C4-2B (cell line): ENCODE measurements around the gene ABCE1.
A peak's percentile ranks its signal among the peaks of the same experiment; 100 is the strongest.

Source experiments
- H3K27ac ChIP-seq: fragments of 450-650 bp; 2 replicates; pipeline ENCODE4 v1.5.1; 2017
- CTCF ChIP-seq: fragments of 450-650 bp; conservative IDR thresholded peaks from 2 replicates; pipeline ENCODE4 v1.5.1; 2017; ENCODE audit warnings: mild to moderate bottlenecking
- ZFX ChIP-seq: fragments of 450-650 bp; IDR thresholded peaks from 2 replicates; pipeline ENCODE4 v1.6.1; 2017

Gene ABCE1

DNA sequence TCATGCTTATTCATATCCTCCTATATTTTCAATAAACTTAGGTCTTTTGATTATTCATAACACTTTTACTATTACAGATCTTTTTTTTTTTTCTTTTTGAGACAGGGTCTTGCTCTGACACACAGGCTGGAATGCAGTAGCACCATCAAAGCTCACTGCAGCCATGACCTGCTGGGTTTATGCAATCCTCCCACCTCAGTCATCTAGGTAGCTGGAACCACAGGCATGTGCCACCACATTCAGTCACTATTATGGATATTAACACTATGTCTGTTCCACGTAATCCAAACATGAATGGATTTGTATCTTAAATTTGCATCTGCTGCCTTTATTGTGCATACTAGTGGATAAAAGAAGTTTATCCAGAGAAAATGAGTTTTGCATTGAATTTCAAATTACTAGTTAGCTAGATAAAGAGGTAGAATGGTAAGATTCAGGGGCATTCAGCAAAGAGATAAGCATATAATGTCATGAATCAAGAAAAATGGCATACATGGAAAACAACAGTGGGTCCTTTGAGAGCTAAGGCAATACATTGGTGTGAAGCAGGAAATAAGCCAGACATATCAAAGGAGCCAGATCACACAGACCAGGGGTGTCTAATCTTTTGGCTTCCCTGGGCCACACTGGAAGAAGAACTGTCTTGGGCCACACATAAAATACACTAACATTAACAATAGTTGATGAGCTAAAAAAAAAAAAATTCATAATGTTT lies 14.1 kb upstream of the ABCE1 start:
- no peak for TF ChIP-seq CTCF
- TF ChIP-seq ZFX, result no peak
- H3K27ac ChIP-seq, result no peak overlapping the region

- TF ChIP-seq ZFX, result no peak
- H3K27ac ChIP-seq, result no peak overlapping the region
Measured at GRCh38 chr4:145090380-145090779, 7.7 kb upstream of the ABCE1 start.

DNA sequence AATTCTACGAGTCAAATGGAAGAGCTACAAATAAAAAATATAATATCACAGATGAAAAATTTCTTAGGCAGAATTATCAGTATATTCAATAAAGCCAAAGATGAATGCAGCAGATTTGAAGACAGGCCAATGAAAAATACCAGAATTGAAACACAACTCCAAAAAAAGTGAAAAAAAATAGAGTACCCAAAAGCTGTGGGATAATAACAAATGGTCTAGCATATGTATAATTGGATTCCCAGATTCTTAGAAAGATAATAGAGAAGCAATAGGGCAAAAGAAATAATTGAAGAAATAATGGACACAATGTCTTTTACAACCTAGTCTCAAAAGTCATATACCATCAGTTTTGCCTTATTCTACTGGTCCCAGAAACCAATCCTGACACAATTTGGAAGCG lies 4.5 kb upstream of the ABCE1 start:
- TF ChIP-seq CTCF, result no peak
- no peak for TF ChIP-seq ZFX
- H3K27ac ChIP-seq, result no peak overlapping the region

GRCh38 chr4:145097331-145097820 lies 735 bp upstream of the ABCE1 start:
- TF ChIP-seq CTCF, result peak; percentile 48
- TF ChIP-seq ZFX, result no peak
- peak overlapping the region; percentile 89 for H3K27ac ChIP-seq

GRCh38 chr4:145098675-145099037 lies 545 bp downstream of the ABCE1 start:
- TF ChIP-seq ZFX, result no peak
- no peak for TF ChIP-seq CTCF
- H3K27ac ChIP-seq, result peak overlapping the region; percentile 89

DNA sequence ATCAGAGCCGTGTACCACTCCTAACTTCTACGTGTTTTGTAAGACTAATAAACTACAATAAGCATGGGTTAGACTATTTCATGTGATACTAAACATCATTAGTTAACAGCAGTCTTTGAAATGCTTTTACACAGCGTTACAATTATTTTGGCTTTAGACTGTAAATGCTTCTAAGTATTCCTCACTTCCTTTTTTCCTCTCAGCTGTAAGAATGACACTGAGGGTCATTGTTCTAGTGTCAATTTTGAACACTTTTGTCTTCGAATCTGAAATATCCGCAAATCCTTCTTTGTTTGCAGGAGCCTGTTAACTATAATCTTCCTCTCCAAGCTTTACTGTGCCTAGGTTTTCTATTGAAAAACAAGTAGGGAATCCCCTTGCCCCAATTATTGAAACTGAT lies 1.5 kb downstream of the ABCE1 start:
- TF ChIP-seq CTCF (no peak), ZFX (no peak)
- H3K27ac ChIP-seq, result no peak overlapping the region

DNA sequence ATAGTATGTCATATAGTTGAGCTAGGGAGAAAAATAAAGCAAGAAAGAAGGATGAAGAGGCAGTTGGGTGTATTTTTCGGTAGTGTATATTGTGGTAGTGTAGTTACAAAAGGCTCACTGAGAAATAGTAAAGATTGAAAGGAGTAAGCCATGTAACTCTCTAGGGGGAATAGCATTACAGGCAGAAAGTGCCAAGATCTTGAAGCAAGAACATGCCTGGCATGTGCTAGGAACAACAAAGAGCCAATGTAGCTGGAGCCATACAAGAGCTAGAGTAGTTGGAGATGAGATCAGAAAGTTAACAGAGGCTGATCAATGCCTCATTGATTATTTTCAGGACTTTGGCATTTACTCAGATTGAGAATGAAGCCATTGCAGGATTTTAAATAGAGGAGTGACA lies 3.0 kb downstream of the ABCE1 start:
- H3K27ac ChIP-seq, result no peak overlapping the region
- no peak for TF ChIP-seq CTCF
- TF ChIP-seq ZFX, result no peak

DNA sequence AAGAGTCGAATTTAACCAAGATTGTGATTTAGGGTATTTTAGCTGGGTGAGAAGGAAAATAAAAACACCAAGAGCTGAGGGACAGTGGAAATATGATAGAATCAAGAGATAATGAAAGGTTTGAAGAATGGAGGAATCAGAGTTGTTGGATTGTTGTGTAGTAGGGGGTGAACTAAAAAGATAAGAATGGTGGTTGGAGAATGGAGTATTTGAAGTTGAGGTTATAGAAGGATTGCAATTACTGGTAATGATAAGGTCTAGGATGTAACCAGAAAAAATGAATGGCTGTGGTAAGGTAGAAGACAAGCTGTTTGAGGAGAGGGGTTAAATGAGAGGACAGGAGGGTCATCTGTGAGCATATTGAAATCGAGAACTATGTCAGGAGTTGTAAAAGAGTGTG lies 4.5 kb downstream of the ABCE1 start:
- H3K27ac ChIP-seq, result no peak overlapping the region
- TF ChIP-seq CTCF (no peak), ZFX (no peak)
